COLO829 (cell line): ENCODE data around the gene RUNDC1.
"Not testable (repeated sequence)": the region's sequence is repeated elsewhere in the genome, so short reads cannot be mapped to it uniquely, and the experiment has no call there.

Experiments used
- DNase-seq: peaks from one replicate; pipeline ENCODE4 v3.0.0; 2012; ENCODE audit warnings: low spot score

The RUNDC1 gene

DNA sequence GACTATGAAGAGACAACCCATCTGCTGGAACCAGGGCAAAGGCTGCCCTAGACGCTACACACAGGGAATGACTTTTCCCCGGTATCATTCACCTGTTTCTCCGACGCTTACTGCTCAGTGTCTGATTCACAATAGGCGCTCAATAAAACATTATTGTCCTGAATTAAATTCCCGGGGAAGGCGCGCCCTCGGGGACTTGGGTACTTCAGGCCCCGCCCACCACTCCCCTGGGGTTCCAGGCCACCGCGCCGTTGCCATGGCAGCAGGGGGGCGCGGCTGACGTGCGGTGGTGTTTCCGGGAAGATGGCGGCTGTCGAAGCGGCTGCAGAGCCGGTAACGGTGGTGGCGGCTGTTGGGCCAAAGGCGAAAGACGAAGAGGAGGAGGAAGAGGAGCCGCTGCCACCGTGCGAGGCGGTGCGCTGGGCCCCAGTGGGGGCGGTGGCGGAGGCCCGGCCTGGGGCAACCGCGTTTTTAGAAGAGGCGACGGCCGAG lies at the start of gene RUNDC1:
RUNDC1 (plus strand) TSS at position 292 of the 492 bp plus-strand sequence; CDS start at position 304, 12 bp downstream.
- DNase-seq: peak; percentile 95

DNA sequence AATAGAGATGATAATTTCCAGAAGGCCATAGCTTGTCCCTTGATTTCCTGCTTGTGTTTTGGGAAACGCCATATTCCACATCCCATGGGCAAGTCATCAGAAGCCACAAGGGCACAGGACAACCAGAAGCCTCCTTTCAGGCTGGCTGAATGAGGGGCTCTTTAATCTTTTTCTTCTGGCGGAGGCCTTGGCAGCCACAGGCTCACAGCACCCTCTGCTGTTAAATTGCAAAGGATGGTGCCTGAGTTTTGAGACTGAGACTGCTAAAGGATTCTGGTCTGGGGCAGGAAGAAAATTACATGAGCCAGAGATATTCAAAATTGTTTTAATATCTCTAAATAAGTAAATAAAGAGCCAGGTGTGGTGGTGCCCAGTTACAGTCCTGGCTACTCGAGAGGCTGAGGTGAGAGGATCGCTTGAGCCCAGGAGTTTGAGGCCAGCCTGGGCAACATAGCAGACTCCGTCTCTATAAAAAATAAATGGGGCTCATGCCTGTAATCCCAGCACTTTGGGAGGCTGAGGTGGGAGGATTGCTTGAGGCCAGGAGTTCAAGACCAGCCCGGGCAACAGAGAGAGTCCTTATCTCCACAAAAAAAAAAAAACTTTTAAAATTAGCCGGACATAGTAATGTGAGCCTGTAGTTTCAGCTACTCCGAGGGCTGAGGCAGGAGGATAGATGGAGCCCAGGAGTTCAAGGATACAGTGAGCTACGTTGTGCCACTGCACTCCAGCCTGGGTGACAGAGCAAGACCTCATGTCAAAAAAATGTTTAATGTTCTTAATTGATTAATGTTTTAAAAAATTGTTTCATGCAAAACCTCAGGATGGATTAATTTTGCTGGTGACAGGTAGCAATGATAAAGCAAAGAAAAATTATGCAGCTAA lies 42.4 kb upstream of the RUNDC1 start:
- DNase-seq: peak; percentile 69

DNA sequence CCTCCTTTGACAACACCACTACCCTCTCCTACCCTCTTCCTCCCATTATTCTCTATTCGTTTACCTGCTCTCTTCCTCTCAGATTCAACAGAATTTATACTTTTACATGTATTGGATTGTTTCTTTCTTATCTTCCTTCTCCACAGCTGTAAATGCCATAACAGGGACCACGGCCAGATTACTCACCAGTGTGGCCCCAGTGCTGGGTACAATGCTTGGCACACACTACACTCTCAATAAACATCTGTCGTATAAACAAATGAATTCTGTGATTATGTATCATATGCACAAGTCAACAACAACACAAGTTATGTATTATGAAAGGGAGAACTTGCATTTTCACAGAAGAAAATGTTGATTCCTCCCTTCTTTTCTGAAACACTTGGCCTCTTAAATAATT lies 36.2 kb upstream of the RUNDC1 start:
- DNase-seq: no peak

DNA sequence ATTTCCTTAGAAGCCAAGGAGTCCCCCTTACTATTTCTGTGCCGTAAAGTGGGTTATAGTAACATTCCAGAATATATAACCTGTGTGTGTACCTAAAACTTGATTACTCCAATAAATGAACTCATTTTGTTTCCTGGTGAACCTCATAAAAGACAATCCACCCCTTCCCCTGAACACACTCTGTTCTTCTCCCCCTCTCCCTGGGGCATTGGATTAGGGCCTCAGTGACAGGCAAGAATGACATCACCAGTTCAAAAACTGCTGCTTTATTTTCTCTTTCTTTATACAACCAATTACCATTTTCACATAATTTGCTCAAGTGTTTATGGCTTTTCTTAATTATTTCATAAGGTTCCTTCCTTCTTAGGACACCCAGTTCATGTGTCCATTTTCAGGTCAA lies 33.6 kb upstream of the RUNDC1 start:
- no peak for DNase-seq

DNA sequence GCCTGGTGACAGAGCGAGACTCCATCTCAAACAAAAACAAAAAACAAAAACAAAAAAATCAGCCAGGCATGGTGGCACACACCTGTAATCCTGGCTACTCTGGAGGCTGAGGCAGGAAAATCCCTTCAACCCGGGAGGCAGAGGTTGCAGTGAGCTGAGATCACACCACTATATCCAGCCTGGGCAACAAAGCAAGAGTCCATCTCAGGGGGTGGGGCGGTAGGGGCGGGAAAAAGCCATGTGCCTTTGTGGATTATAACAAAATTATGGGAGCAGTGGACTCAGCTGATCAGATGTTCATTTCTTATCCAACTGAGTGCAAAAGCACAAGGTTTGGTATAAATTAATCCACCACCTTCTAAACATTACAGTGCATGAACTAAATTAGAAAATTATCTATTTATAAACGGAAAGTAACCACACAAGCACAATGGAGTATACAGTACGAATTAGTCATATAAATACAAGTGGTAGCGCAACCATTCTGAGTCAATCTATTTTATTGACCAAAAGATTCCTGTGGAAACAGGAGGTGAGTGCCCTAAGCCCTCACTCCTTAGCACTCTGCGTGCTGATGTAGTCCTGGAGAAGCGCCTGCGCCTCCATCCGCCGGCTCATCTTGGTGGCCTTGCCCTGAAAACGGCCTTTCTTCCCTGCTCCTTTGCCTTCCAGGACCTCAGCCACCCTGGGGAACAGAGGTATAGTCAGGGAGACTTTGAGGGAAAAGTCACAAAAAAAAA lies 30.2 kb upstream of the RUNDC1 start:
- no peak for DNase-seq

DNA sequence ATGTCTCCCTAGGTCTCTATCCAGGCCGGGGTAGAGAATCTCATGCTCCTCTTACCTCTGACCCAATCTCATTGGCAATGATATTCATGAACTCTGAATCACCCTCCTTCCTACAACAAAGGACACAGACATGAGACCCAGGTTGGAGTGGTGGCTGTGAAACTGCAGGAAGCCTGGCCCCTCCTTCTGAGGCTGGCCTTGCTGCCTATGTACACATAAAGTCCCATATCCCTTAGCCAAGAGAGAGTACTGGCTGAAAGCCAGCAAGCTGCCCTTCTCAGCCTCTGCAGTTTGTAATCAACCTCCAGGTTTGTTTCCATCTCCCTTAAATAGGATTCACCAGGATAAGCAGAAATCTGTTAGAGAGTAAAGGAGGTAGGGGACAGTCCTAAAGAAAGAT lies 26.7 kb upstream of the RUNDC1 start:
- DNase-seq: no peak

DNA sequence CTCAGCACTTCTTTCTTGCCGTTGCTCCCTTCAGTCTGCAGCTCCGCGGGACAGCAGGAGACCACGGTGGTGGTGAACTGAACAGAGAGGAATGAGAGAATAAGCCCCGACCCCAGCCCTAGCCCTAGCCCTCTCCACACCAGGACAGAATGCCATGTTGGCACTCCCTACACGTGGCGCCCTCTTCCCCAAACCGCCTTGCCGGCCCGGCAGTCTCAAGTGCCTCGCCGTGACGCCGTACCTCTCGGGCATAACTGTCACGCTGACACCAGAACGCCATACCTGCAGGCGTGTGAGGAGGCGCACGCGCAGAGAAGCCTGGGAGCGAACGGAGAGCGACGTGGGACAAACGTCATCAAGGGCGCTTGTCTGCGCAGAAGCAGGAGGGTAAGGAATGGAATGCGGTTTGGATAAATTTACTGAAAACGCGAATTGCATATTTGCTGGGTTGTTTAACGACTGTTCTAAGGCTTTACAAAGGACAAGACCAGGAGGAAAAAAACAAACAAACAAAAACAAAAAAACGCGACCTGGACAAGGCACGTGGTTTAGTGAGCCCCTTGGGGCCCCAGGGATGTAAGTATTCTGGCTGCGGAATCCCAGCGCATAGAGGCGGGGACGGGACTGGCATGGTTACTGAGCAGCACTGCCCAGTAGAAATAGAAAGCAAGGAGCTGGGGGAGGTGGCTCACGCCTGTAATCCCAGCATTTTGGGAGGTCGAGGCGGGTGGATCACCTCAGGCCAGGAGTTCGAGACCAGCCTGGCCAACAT lies 16.0 kb upstream of the RUNDC1 start, which contains the start of gene AARSD1:
AARSD1 (minus strand) TSS at position 294 of the 772 bp plus-strand sequence; CDS start at position 280, 14 bp downstream.
- peak; percentile 84 for DNase-seq

DNA sequence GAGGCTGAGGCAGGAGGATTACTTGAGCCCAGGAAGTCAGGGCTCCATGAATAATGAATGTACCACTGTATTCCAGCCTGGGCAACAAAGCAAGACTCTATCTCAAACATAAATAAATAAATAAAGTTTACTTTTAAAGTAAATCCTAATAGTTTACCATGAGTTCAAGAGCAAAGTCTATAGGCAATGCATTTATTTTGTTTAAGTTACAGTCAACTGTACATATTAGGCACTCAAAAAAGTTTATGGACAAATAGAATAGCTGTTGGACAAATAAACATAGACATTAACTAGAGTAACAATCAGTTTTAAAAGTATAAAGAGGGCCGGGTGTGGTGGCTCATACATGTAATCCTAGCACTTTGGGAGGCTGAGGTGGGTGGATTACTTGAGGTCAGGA lies 12.4 kb upstream of the RUNDC1 start:
- DNase-seq: no peak

DNA sequence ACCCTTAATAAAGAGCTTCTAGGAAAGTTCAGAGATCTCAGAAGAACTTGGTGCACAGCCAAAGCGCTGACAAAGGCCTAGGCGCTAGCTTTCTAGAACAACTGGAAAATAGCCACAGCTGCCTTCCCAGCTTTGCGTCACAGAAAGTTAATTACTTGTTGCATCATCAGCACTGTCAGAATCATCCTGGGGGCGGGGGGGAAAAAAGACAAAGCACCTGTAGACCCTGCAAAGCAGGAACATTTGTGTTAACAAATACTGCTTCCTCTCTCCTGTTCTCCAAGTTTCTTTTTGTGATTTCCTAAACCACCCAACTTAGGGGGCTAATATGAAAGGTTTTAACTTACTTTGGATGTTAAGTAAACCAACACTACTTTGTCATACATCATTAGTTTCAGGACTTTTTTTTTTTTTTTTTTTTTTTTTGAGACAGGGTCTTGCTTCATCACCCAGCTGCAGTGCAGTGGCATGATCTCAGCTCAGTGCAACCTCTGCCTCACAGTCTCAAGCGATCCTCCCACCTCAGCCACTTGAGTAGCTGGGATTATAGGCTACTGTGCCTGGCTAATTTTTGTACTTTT lies 11.3 kb upstream of the RUNDC1 start:
- no peak for DNase-seq

DNA sequence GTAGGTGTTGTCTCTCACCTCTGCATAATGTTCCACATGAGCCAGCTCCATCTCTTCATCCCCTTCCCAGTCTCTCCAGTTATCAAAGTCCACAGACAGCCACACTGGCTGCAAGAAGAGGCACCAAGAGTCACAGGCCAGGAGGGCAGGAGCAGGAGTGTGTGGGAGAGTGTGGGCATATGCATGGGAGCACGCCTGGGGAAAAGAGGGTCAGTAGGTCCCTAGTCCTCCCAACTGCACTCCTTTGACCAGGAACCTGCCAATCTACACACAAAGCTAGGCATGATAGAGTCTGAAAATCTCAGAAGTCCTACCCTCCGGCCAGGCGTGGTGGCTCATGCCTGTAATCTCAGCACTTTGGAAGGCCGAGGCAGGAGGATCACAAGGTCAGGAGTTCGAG lies 8.8 kb upstream of the RUNDC1 start:
- no peak for DNase-seq

DNA sequence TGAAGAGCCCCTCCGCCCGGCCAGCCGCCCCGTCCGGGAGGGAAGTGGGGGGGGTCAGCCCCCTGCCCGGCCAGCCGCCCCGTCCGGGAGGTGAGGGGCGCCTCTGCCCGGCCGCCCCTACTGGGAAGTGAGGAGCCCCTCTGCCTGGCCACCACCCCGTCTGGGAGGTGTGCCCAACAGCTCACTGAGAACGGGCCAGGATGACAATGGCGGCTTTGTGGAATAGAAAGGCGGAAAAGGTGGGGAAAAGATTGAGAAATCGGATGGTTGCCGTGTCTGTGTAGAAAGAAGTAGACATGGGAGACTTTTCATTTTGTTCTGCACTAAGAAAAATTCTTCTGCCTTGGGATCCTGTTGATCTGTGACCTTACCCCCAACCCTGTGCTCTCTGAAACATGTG lies 7.0 kb upstream of the RUNDC1 start:
- not testable (repeated sequence) for DNase-seq

DNA sequence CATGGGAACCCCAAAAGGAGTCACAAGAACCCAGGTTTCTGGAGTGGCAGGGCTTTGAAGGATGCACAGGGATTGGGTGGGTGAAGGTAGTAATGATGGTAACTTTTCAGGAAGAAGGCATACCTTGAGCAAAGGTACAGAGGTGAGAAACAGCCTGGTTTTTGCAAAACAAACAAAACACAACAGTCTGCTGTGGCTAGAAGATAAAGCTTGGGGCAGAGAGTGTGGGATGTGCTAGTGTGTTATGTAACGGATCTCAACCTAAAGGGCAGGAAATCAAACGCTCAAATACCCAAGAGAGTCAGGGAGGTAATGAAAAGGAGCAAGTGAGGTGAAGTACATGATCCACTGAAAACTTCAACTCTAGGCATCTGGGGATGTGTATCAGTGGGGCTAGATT lies 5.1 kb upstream of the RUNDC1 start:
- DNase-seq: no peak

DNA sequence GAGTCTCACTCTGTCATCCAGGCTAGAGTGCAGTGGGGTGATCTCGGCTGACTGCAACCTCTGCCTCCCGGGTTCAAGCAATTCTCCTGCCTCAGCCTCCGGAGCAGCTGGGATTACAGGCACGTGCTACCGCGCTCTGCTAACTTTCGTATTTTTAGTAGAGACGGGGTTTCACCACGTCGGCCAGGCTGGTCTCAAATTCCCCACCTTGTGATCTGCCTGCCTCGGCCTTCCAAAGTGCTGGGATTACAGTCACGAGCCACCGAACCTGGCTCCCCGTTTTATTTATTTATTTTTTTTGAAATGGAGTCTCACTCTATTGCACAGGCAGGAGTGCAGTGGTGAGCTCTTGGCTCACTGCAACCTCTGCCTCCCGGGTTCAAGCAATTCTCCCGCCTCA lies 4.7 kb upstream of the RUNDC1 start:
- not testable (repeated sequence) for DNase-seq

DNA sequence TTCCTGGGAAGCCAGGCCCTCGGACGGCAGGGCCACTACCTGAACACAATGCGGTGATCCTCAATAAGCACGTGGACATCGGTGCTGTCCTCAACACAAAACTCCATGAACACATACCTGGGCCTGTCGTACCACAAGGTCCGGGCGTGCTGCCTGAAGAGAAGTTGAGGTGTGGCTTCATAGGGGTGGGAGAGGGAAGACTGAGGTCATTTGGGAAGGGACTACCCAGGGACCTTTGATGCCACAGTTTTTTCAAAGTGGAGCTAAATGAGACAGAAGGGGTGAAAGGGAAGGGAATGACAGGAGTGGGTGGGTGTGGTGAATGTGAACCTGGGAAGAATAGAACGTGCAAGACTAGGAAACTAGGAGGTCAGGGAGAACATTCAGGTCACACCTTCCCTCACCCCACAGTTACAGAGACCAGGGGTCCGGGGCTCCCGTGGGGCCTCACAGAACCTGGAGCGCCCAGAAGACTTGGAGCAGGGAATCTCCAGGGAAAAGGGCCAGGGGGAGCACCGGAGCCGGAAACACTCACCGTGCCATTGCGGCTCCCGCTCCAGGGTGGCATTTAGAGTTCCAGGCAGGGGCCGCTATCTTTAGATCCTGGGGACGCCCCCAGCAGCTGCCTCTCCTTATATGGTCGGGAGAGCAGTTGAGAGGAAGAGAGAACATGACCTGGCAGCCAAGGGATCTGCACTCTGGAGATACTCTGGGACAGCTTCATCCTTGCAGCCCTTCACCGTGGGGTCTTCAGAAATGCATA lies 673 bp upstream of the RUNDC1 start, which contains the start of gene PTGES3L:
PTGES3L (minus strand) TSS at position 570 of the 763 bp plus-strand sequence; CDS start at position 543, 27 bp downstream.
- no peak for DNase-seq

DNA sequence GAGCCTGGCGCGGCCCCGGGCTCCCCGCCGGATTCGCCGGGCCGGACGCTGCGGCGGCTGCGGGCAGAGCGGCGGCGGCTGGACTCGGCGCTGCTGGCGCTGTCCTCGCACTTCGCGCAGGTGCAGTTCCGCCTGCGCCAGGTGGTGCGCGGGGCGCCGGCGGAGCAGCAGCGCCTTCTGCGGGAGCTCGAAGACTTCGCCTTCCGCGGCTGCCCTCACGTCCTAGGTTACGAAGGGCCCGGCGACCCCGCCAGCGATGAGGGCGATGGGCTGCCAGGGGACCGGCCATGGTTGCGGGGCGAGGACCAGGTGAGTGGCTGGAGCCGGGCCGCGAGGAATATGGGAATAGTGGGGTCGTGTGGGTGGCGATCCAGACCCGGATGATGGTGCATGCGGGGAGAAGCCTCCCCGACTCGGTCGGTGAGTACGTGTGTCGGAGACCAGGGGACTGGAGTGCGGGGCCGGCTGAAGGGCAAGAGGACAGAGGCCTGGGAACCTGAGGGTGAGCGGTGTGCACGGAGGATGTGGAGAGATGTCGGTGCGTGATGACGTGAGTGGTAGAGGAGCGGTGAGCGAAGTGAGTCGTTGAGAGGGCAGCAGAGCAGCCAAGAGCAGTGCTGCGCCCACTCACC lies 517 bp downstream of the RUNDC1 start:
- no peak for DNase-seq

DNA sequence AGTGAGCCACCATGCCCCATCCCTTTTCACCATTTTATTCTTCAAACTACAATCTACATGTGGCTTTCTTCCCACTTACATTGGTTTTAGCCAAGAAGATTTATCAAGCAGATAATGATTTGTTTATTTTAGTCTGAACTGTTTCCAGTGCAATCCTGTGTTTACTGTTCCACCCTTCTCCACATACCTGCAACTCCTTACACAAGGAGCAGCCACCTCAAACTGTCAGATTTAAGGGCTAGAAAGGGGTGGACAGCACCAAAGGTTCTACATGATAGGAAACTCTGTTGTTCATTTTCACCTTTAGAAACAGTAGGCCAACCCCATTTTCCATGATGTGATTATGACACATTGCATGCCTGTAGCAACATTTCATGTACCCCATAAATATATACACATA lies 1.9 kb downstream of the RUNDC1 start:
- DNase-seq: no peak

DNA sequence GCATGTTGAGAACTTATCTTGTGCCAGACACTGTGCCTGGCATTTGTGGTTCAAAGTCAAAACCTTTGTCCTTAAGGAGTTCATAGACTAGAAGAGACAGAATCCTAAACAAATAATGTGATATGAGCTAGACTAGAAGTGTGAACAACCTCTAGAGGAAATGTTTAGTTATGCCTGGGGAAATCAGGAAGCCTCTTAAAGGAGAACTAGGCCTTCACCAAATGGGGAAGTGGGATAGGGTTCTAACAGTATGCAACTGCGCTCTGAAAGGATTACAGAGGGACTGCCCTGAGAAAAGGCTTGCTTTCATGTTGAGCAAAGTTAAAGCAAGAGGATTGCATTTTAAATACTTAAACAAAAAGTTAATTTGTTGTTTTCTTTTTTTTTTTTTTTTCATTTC lies 4.9 kb downstream of the RUNDC1 start:
- no peak for DNase-seq

DNA sequence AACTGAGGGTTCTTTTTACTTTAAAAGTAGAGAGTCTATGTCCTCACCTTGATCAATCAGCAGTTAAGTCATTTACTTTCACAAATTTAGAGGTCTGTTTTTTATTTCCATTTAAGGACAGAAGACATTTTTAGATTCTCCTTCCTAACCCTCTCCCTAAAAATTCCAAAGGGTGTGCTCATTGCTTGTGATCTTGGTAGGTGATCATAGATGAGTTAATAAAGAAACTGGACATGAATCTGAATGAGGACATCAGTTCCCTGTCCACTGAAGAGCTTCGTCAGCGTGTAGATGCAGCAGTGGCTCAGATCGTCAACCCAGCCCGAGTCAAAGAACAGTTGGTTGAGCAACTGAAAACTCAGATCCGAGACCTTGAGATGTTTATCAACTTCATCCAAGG lies 8.8 kb downstream of the RUNDC1 start:
- no peak for DNase-seq

DNA sequence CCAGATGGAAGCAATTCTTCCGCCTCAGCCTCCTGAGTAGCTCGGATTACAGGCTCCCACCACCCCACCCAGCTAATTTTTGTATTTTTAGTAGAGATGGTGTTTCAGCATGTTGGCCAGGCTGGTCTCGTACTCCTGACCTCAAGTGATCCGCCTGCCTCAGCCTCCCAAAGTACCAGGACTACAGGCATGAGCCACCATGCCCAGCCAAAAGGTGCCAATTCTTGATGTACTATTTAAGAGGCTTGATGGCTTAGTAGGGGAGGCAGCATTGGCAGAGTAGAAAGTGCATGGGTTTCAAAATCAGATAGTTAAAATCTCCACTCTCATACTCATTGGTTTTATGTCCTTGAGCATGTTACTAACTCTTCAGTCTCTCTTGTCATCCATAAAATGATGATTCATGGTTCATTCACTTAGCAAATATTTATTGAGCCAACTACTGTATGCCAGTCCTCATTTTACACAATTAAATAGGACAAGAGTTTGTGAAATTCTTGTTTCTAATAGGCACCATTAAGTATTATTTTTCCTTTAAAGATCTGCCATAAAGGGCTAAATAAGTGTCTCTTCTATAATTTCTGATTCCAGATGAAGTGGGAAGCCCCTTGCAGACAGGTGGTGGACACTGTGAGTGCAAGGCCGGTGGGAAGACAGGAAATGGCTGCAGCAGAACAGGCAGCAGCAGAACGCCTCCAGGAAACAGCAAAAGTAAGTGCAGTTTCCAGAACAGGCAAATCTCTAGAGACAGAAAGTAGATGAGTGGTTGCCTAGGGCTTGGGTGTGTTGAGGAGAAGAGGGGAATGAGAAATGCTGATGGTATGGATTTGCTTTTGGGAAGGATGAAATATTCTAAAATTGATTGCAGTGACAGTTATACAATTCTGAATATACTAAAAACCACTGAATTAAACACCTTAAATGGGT lies 9.6 kb downstream of the RUNDC1 start:
- DNase-seq: no peak
